Inflammatory macrophage (primary cell): Measurements from ENCODE around the gene UBE2F.
A peak's percentile ranks its signal among the peaks of the same experiment; 100 is the strongest.

Experiments
- DNase-seq, 2 donors: peaks; one replicate each; pipeline ENCODE4 v3.0.0-alpha.2; 2020 to 2022

Gene UBE2F

DNA sequence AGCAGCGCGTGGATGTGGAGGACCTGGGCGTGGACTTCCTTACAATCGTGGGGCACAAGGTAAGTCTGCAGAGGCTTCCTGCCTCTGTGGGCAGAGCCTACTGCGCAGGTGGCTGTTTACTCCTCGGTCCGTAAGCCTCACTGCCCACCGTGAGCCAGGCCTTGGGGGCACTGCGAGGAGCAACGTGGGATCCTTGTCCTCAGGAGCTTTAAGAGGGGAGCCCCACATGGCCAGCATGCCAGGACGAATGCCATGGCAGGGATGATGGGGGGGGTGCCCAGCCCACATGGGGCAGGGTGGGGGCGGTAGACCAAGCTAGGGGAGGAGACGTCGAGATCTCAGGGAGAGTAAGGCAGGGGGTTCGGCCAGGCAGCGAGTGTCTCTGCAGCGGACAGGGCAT is 115.3 kb downstream of the UBE2F start:
- DNase-seq, result no peak

DNA sequence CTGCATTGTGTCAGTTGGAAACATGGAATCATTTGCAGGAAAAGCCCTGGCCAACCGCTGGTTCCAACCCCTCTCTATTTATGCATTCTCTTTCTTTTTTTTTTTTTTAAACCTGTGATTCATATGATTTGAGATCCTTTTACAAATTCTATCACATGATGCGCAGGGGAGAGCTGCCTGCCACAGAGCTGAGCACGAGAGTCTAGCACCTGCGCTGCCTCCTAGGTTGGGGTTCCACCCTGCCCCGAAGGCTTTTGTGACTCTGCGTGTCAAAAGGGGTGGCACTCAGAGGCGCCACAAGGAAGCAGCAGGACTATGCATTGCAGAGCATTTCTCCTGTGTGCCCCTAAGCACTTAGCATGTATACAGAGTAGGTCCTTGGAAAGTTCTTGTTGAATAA is 116.0 kb downstream of the UBE2F start:
- DNase-seq, result no peak

DNA sequence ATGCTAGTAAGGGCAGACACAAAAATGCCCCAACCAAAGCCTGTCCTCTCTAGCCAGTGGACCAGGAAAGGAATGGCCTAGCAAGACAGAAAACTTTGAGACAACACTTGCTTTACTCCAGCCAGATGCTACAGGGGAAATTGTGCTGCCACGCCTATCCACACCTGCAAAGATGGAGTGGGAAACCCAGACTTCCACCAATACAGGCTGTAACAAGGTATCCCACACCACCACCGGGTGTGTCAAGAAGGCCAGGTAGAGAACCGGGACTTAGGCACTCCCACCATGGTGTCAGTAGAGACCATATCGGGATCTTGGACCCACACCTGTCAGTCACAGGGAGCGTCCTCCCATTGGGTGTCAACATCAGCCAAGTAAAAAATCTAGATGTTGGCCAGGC is 117.1 kb downstream of the UBE2F start:
- no peak for DNase-seq

DNA sequence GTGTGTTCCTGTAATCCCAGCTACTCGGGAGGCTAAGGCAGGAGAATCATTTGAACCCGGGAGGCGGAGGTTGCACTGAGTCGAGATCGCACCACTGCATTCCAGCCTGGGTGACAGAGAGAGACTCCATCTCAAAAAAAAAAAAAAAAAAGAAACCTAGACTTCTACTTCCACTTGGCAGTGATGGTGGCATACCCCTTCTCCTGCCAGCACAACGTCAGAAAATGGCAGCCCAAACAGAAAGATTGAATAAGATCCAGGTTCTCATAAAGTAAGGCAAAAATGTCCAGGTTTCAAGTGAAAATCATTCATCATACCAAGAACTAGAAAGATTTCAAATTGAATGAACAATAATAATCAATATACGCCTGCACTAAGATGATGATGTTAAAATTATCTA is 117.9 kb downstream of the UBE2F start:
- DNase-seq, result no peak

DNA sequence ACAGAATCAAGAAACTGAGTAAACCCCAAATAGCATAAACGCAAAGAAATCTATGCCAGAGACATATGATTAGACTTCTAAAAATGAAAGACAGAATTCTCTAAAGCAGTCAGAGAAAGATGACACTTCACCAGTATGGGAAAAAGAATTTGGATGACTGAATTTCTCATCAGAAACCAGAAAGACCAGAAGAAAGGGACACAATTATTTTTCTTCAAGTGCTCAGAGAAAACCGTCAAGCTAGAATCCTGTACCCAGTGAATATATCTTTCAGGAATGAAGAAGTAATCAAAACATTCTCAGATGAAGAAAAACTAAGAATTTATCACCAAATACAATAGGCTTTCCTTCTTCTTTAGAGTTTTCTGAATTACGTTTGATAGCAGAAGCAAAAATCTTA is 119.1 kb downstream of the UBE2F start:
- no peak for DNase-seq

DNA sequence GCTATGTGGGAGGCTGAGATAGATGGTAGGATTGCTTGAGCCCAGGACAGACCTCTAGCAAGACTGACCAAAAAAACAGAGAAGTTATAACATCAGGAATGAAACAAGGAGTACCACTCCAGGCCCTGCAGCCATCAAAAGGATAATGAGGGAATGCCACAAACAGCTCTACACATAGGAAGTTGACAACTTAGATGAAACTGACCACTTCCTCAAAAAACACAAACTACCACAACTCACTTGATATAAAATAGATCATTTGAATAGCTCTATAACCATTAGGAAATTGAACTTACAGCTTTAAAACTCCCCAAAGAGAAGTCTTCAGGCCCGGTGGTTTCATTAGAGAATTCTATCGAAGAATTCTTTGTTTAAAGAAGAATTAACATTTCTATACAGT is 120.4 kb downstream of the UBE2F start:
- peak; percentile 32 to 52 for DNase-seq

DNA sequence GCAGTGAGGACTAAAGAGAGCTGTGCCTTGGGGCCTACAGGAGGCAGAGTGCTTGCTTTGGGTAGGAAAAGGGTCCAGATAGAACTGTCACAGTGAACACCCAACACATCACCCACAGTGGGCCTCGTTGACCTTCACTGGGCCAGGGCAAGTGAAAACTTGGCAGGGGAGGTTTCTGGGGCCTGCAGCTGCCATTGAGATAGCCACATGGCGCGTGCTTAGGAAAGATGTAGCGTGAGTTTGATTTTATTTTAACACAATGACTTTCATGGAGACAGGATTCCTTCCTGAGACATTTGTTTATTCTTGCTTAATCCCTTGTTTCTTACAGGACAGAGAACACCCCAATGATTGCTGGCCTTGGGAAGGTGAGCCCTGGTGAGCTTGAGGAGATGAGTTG is 124.1 kb downstream of the UBE2F start:
- no peak for DNase-seq

DNA sequence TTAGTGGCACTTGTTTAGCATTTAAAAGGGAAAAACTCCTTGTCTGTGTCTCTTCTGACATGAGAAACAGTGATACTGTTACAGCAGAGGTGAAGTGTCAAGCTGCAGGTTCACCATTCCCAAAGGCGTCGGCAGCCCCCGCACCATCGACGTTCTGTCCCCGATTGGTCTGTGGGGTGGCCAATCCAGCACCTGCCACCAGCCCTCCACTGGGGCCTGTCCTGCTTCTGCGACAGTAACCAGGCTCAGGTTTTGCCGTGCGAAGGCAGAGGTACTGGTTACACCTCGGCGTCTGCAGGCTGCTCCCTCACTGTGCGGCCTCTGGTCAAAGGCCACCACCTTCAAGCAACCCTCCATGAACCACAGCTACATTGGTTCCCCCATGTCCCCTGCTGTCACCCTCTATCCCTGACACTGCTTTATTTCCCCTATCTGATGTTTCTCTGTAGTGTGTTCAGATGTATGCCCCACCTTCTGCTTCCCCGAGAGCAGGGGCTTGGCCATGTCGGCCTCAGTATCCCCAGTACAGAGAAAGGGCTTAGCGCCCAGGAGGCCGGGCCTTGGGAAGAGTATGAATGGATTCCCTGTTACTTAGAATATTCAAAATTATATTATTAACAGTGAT is 124.7 kb downstream of the UBE2F start:
- no peak for DNase-seq
